ENCODE data around the gene ABCA4.

ABCA4 gene

DNA sequence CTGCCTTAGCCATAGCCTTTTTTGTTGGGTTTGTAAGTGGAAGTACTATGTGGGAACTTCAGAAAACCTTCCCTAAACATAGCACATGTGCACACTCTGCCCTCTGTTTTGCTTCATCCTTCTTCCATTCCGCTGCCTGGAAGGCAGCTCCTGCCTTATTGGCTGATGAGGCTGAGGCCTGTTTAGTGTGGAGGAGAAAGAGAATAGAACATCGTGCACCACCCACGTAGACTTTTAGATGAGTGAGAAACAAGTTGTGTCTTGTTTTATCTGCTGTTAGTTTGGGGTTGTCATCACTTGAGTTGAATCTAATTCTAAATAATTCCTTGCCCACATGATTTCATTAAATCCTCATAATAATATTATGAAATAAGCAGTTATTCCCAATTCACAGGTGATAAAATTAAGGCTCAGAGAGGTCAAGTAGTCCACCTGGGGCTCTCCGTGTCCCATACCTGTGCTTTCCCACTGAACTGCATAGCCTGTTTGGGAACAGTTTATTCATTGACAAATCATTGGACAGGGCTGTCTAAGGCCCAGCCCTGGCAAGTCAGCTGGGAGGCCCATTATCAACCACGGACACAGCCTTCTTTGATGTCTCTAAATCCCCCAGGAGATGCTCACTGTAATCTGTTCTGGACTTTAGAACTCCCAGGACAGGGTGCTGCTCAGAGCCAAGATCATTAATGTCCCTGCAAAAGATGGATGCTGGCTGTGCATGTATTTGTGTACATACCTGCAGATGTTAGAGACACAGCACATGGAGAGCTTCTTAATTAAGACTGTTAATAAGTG, 93.0 kb downstream of the ABCA4 start:
- no peak for DNase-seq (ENCODE audit: low read depth in 2 of 2)

DNA sequence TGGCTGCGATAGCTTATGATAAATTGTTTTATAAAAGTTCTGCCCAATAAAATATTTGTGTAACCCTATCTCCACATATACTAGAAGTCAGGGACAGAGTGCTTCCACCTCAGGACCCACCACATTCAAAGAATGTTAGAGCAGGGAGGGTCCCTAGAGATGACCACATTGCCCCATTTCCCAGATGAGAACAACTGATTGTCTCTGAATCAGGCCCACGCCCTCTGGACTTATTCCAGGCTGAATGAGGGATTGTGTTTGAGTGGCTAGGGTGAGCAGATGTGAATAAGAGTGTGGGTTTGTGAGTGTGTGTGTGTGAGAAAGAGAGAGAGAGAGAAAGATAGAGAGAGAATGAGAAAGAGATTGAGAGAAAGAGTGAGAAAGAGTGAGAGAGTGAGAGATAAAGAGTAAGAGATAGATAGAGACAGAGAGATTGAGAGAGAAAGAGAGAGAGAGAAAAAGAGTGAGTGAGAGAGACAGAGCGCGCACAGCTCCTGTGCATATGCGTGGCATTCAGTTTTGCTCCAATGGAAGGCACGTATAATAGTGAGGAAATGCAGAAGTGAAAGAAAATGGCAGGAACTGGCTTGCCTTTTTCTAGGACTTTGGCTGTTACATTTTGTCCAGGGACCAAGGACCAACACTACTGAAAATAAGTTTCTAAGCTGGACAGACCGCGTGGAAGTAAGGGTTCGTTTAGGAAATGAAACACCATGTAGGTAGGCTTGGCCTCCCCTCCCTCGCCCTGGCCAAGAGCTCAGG, 94.1 kb downstream of the ABCA4 start:
- DNase-seq (ENCODE audit: low read depth in 2 of 2), result no peak

DNA sequence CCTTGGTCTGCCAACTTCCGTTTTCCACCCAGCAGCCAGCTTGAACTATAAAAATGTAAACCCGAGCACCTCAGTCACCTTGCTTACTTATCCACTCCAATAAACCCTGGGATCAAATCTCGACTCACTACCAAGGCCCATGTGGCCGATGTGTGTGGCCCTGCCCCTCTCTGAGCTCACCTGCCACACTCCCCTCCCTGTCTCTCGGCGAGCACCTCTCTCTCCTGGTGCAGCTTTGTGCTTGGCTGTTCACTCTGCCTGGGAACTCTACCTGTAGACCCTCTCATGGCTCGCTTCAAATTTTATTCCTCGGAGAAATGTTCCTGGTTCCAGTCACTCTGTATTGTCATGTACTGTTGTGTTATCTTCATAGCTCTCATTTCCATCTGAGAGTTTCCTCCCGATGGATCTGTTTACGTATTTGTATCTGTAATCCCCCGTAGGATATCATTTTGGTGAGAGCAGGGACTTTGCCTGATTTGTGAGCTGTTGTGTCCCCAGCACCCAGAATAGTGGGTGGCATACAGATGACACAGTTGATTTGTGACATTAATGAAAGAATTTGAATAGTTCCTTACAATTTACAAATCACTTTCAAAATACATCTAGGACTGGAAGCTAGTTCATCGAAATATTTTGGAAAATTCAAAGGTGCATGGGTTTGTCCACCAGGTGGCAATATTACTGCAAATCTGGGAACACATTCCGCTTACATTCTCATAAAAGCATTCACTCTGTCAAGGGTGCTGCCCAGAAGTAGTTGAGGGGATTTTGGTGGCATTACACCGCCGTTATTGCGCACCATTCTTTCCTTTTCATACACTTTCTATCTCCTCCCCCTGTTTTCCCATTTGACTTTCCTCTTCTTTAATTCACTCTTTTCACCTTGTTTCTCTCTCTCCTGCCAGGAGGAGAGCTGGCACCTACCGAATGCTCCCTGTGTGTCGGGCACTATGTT, 95.3 kb downstream of the ABCA4 start:
- no peak for DNase-seq (ENCODE audit: low read depth in 2 of 2)

DNA sequence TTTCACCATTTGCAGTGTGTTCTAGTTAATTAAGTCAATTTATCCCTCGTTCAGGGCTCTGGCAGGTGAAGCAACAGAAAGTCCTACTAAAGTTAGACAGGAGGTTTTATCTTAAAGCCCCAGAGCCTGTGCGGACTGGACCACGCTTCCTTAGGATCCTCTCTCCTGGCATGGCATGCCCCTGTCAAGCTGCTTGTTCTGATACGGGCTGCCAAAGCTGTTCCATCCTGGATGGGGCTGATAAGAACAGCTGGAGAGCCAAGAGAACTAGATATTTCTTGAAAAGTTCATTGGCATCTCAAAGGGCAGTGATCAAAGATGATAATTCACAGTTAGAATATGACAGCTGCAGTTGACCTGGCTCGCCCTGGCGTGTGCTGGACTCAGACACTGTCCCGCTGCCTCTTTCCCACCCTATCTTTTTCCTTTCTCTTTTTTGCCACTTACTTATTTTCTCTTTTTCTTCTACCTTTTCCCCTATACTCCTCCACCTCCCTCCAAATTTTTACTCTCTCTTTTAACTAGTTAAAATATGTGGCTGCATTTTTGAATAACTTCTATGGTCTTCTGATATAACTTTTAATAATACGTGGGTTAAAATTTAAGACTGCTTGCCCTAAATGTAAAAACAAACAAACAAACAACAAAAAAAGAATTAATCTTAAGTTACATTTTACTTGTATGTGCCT, 96.7 kb downstream of the ABCA4 start:
- no peak for DNase-seq (ENCODE audit: low read depth in 2 of 2)

DNA sequence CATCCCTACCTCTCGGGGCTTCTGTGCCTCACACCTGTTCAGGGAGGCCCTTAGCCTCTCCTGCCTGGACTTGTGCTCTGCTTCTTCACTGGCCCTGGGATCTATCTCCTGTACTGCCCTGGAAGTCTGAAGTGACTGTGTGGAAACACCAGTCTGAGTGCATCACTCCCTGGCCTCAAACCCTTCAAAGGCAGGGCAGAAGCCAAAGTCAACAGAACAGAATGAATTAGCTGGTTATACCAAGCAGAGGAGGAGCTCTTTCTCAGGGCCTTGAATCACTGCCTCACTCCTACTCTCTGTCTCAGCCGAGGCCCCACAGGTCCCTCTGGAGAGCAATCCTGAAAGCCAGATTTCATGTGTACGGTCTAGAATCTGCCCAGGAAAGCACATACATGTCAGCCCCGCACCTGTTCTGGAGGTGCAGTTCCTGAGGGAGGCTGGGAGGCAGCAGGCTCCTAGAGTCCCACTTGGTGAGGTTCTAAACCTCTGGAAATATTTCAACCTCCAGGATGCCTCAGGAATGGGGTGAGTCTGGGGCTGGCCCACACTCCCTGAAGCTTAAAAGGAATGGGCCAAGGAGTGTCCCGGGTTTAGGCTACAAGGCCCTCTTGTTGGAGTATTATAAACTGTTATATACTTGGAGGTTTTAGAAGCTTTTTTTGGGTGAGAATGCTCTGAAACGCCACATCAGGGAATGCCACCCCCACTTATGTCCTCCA, 98.3 kb downstream of the ABCA4 start:
- no peak for DNase-seq (ENCODE audit: low read depth in 2 of 2)

DNA sequence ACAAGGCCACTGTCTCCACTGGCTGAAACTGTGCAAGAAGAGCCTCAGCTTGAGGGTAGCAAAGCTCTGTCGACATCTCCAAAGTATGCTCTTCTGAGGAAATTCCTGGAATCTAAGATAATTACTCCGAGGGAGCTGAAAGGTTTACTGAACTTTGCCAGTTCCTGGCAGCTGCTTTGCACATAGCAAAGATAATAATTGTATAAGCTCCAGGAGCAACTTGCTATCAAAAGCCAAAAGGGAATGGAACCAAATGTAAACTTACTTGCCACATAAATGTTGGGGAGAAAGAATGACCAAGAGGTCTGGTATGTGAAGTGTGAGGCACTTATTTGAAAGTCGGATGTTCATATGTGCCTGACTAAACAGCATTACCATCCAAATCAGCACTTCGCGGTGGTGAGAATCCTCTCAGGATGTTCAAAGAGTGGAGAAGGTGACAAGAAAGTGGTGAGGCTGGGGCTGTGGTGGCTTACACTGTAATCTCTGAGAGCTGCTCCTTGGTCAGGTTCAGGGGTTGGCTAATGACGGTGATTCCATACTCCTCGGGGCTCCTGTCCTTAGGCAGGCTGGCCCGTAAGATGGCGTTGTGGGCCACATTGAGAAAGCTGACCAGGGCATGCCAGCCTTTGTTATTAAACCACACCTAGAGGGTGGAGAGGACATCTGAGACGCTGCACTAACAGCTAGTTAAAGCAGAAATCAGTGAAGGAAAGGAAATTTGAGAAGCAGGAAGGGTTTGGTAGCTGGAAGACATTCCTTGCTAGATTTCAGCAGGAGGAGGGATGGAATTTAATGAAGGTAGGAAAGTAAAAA, 100.0 kb downstream of the ABCA4 start:
- DNase-seq (ENCODE audit: low read depth in 2 of 2), result no peak

DNA sequence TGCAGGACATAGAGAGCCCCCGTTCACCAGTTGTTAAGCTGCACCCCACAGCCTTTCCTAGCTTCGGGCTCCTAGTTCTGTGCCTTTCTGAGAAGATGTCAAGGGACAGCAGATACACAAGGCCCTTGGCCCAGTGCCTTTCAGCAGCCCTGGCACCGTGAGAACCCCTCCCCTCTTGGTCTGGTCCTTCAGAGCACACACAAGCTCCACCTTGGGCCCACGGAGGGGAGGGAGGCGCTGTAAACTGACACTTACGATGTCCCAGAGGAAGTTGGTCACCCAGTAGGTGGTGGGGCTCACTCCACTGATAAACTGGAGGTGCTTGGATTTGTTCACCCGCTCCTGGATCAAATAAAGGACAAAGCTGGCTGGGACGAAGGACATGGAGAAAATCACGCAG, 101.6 kb downstream of the ABCA4 start:
- no peak for DNase-seq (ENCODE audit: low read depth in 2 of 2)

DNA sequence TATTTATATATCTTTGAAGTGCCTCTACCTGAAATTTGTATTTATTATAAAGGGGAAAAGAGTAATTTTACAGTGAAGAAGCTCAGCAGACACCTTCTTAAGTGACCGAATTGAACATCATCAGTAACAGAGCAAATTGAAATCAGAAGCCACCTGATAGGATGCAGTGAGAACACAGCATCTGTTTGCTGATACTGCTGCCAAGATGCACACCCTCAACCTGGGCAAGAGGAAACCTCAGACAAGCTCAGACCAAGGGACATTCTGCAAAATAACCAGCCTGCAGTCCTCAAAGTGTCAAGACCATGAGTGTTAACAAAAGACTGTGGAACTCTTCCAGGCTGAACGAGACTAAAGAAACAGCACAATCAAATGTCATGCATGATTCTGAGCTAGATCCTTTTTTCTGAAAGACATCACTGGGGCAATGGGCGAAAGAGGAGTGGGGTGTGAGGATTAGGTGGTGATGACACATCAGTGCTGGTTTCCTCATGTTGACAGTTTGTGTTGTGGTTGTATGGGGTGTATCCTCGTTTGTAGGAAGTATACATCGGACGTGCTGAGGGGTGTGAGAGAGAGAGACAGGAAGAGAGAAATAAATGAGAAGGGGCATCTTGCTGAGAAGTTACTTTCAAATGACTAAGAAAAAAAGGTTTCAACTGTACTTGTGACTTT, 103.7 kb downstream of the ABCA4 start:
- no peak for DNase-seq (ENCODE audit: low read depth in 2 of 2)

DNA sequence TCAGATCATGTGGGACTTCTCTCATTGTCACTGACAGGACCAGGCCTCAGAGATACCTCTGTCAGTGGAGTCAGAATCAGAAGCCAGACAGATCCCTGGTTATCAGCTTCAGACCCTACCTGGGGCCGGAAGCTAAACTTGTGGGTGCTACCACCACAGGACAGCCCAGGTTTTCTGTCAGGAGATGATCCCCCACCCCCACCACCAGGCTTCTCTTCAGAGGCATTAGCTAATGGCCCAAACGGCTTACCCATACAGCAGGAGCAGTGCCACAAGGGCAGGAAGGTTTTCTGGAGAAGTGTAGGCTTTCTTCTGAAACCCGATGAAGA, 105.5 kb downstream of the ABCA4 start:
- no peak for DNase-seq (ENCODE audit: low read depth in 2 of 2)

DNA sequence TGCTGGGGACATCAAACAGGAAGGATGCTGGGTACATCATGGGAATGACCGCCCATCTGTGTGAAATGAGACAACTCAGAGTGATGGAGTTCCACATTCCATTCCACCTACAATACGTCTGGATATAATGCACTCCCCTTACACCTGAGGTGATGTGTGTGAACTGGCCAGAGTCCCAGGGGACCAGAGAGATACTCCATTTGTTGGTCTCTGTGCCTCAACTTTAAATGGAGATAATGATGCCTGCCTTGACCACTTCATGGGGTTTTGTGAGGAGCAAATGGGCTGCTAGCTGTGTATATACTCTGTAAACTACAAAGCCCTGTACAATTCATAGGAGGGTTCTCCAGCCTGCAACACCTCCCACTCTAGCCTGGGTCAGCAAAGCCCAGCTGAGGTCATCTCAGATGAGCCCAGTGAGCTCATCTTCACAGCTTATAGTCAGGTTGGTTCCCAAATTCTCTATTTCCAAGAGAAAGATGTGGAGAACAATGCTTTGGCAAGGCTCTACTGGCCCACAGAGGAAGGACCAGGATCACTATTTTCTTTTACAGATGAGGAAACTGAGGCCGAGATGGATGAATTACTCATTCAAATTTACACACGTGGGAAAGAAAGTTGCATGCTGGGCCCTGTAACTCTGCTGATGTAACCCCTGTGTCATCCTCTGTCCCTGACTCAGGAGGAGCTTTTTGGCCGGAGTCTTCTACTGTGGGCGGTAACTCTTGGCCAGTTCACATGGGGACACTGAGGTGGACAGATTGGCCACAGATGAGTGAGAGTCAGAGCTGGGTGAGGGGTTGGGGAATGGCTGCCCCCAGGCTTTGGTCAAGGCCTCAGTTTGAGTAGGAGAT, 106.1 kb downstream of the ABCA4 start:
- DNase-seq (ENCODE audit: low read depth in 2 of 2), result no peak

DNA sequence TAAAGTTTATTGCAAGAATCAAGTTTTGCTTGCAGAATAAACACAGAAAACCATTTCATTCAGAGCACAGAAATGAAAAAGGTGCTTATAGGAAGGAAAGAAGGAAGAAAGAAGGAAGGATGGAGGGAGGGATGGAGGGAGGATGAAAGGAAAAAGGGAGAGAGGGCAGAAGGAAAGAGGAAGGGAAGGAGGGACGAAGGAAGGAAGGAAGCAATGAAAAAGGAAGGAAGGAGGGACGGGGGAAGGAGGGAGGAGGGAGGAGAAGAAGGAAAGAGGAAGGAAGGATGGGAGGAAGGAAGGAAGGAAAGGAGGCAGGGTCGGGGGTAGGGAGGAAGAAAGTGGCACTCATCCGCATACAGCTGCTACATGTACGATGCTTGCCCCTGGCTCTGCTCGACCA, 106.9 kb downstream of the ABCA4 start:
- DNase-seq (ENCODE audit: low read depth in 2 of 2), result no peak

DNA sequence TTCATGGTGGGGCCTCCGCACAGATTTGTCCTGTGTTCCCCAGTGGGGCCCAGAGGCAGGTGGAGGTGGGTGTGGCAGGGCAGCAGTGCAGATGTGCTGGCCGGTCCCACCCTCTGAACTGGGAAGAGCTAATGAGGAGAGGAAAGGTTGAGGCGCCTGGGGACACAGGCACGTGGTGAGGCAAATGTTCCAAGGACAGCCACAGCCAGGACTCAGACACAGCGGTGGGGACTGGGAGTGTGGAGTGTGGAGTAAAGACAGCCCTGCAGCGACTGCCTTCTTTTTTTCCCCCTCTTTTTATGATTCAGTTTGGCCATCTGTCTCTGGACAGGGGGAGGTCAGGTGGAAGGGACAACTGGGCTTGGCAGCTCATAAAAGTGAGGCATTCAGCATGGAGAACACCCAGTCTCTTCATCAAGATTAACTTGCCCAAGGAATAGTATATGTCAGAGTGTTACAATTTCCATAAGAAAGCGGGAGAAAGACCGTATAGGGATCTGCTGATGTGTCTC, 107.5 kb downstream of the ABCA4 start:
- DNase-seq (ENCODE audit: low read depth in 2 of 2), result no peak

DNA sequence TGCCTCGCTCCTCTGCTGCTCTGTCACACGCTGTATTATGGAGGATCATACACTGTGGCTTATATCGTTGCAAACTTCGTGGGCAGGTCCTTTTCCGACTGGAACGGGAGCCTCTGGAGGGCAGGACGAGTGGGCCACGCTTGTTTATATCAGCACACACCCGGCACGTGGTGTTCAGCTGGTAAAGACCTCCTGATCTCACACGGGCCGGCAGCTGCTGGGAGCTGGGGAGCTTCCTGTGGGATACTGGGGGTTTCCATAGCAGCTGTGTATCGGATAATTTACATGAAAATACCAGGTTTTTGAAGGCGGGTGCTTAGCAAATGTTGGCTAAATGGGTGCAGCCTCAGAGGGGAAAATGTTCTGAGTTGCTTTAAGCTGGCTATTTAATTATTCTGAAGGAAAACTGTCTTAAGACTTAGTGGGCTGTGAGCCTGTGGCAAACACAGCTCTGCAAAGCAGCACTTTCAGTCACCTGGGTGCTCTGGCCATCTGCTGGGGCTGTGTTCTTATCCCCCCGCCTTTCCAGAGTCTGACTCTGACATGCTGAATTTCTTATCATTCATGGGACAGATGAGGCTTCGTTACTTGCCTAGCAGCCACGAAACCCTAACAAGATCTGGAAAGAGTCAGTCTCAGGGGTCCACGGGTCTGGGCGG, 108.1 kb downstream of the ABCA4 start:
- DNase-seq (ENCODE audit: low read depth in 2 of 2), result no peak

DNA sequence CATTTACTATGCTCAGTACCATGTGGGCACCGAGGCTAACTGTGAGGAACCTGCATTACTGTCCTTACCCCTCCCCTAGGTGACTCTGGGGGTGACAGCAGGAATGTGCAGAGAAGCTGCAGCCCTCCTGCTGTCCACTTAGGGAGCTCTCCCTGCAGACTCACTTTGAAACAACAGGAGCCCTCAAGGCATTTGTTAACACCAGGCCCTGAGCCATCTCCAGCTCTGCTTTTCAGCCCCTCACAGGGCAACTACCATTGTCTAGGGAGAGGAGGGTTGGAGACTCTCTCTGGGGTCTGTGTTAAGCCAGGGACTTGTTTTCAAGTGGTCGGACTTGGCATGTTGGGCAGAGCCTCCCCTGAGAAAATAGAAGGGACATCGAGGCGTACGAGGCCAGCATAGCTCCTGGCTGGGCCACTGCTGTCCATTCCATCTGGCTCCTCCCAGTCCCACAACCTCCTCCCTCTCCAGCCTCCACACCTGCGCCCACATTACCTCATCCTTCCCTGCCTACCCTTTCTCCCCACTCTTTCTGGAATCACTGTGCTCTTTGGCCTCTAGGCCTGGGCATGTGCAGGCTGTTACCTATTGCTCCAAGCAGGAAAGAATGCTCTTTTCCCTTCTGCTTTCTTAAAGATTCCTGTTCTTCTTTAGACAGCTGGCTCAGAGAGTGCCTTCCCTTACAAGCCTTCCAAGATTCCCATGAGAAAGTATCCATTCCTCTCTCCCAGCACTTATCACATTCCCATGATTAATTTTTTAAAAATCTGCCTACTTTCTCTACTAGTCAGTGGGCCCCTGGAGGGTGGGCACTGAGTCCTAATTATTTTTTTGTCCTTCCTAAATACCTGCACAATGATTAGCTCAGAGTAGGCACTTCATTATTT, 109.0 kb downstream of the ABCA4 start:
- DNase-seq (ENCODE audit: low read depth in 2 of 2), result no peak

DNA sequence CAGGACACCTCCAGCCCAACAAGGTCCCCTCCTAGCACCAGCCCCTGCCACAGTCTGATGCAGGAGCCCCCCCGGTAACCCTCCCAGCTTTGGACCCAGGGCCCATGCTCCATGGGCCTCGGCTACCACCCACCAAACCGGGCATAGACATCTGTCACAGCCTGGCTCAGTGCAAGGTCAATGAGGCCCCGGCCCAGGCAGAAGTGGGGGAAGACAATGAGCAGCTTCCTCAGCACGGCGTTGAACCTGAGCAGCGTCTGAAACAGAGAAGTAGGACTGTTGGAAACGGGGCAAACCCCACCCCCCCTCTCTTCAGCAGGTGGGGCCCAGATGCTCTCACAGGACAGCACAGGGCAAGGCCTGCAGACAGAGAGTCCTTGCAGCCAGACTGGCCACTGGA, 109.8 kb downstream of the ABCA4 start:
- DNase-seq (ENCODE audit: low read depth in 2 of 2), result no peak

DNA sequence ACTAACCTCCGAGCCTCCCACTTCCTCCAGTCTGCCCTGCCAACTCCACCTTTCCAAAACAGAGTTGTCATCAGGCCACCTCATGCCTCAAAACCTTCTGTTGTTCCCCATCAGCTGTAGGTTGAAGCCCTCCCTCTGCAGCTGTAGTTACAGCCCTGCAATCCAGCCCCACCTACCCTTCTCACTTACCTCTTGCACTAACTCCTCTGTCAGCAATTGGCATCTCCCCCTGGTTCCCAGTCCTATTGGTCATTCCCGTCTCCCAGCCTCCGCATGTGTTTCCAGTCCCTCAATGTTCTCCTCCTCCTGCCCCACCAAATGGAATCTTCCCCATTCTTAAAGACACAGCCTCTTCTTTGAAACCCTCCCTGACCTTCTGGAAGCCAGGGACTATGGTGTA, 111.6 kb downstream of the ABCA4 start:
- no peak for DNase-seq (ENCODE audit: low read depth in 2 of 2)

DNA sequence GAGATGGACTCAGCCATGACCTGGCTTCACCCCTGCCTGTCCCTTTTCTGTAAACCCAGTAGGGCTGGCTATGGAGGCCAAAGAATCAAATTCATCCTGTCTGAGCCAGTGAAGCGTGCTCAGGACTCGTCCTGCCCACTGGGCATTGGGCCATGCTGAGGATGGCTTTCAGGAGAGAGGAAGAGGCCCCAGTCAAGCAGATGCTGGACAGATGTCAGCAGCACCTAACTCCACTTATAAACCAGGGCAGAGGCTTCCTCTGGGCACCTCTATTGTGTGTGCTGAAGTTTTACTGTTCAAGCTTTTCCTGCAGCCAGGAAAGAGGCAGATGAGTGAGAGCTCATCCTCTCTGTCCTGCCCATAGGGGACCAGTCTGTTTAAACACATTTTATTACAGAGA, 114.3 kb downstream of the ABCA4 start:
- DNase-seq (ENCODE audit: low read depth in 2 of 2), result no peak

Data from stimulated activated CD4-positive, alpha-beta T cell treated with anti-CD3 and anti-CD28 coated beads, Interleukin-15, amount 100 ng/mL, for 48 hours (primary cell).